Measurements from ENCODE around the gene KCP.

- TF ChIP-seq NFRKB (IDR thresholded peaks at IDR 0.05) (no peak), LEF1 (IDR thresholded peaks at IDR 0.05; ENCODE audit: borderline replicate concordance) (no peak), FOXK2 (IDR thresholded peaks at IDR 0.05) (no peak), FOXM1 (IDR thresholded peaks at IDR 0.05; ENCODE audit: borderline replicate concordance) (no peak), FOXA1 (IDR thresholded peaks at IDR 0.05) (no peak), SUZ12 (IDR thresholded peaks at IDR 0.05) (no peak), BHLHE40 (IDR thresholded peaks at IDR 0.05; ENCODE audit: borderline replicate concordance) (no peak)
Observed at GRCh38 chr7:128886391-128887168, 23.9 kb downstream of the KCP start.
